Measurements from ENCODE around the gene KLC4.

- TF ChIP-seq CTCF (IDR thresholded peaks at IDR 0.05) (no peak), ZFX (IDR thresholded peaks at IDR 0.05; ENCODE audit: borderline replicate concordance) (no peak)
These were observed 5.8 kb upstream of the KLC4 start, which contains the start of gene CUL7 for GRCh38 chr6:43053545-43054205.

Data from 22Rv1 (cell line).